ENCODE data around the gene PRSS3.

DNA sequence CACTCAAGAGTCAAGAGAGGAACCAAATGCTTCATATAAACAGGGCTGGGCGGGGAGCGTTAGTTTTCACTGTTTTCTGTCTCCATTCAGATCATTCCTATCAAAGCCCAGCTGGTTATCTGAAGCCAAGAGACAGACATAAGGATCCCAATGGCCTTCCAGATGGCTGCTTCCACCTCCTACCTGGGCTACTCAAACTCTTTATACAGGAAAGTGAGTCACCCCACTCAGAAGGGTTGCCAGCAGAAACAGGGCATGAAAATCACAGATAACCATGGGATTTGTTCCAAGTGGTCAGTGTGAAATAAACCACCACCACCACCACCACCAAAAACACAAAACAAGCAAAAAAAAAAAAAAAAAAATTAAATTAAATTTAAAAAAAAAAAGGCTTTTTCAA is 5.5 kb downstream of the PRSS3 start:
- TF ChIP-seq POLR2A (IDR thresholded peaks at IDR 0.05) = no peak
- TF ChIP-seq, protein P1, sequence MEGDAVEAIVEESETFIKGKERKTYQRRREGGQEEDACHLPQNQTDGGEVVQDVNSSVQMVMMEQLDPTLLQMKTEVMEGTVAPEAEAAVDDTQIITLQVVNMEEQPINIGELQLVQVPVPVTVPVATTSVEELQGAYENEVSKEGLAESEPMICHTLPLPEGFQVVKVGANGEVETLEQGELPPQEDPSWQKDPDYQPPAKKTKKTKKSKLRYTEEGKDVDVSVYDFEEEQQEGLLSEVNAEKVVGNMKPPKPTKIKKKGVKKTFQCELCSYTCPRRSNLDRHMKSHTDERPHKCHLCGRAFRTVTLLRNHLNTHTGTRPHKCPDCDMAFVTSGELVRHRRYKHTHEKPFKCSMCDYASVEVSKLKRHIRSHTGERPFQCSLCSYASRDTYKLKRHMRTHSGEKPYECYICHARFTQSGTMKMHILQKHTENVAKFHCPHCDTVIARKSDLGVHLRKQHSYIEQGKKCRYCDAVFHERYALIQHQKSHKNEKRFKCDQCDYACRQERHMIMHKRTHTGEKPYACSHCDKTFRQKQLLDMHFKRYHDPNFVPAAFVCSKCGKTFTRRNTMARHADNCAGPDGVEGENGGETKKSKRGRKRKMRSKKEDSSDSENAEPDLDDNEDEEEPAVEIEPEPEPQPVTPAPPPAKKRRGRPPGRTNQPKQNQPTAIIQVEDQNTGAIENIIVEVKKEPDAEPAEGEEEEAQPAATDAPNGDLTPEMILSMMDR (IDR thresholded peaks at IDR 0.05) = no peak
